Measurements from ENCODE around the gene QPCT.
"Not testable (repeated sequence)": the region's sequence is repeated elsewhere in the genome, so short reads cannot be mapped to it uniquely, and the experiment has no call there.

The QPCT gene

DNA sequence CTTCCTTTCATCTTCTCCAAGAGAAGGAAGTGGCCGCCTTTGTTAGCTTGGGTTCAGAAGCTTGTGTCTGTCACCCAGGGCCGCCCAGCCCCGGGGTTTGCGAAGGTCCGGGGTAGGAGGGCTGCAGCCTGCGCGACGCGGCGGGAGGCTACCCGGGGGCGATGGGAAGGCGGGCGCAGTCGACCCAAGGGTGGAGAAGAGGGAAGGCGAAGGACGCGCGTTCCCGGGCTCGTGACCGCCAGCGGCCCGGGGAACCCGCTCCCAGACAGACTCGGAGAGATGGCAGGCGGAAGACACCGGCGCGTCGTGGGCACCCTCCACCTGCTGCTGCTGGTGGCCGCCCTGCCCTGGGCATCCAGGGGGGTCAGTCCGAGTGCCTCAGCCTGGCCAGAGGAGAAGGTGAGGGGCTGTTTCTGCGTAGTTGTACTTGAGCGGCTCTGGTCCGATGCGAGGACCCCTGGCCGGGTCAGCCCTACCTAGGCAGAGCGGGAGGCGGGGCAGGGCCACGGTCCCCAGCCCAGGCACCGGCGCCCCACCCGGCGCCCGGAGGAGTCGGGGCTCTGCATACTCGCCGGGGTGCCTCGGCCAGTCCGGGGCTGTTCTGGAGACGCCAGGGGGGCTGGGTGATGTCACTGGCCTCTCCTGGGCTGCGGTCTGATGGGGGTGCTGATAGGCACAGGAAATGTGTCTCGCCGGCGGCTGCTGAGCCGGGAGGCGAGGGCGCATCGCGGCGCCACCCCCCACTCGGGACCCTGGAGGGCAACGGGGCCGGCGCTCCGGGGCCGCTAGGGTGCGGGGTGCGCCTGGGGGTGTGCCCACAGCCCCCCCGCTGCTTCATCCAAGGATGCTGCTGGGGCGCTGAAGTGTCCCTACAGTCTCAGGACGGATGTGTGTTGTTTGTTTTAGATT lies at the start of gene QPCT:
Gene QPCT (plus strand): TSS at position 178 of the 909 bp plus-strand sequence. CDS start 102 bp downstream, at position 280.
- TF ChIP-seq, protein P1, sequence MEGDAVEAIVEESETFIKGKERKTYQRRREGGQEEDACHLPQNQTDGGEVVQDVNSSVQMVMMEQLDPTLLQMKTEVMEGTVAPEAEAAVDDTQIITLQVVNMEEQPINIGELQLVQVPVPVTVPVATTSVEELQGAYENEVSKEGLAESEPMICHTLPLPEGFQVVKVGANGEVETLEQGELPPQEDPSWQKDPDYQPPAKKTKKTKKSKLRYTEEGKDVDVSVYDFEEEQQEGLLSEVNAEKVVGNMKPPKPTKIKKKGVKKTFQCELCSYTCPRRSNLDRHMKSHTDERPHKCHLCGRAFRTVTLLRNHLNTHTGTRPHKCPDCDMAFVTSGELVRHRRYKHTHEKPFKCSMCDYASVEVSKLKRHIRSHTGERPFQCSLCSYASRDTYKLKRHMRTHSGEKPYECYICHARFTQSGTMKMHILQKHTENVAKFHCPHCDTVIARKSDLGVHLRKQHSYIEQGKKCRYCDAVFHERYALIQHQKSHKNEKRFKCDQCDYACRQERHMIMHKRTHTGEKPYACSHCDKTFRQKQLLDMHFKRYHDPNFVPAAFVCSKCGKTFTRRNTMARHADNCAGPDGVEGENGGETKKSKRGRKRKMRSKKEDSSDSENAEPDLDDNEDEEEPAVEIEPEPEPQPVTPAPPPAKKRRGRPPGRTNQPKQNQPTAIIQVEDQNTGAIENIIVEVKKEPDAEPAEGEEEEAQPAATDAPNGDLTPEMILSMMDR (IDR thresholded peaks at IDR 0.05; ENCODE audit: low read depth, low read length, missing control alignments) = no peak
- DNase-seq (ENCODE audit: extremely low read depth, low read depth) = no peak
- H3K4me3 ChIP-seq (replicated peaks; ENCODE audit: low read depth, low read length) = peak within 1 kb of the TSS; percentile 58

DNA sequence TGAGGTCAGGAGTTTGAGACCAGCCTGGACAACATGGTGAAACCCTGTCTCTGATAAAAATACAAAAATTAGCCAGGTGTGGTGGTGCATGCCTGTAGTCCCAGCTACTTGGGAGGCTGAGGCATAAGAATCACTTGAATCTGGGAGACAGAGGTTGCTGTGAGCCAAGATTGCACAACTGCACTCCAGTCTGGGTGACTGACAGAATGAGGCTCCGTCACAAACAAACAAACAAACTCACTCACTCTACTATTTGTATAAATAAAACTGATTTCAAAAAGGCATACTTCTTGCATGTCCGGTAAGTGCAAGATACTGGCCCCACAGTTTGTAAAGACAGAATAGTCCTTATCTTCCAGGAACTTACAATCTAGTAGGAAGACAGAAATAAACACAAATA lies 49.6 kb upstream of the QPCT start:
- DNase-seq (ENCODE audit: extremely low read depth, low read depth); H3K4me3 ChIP-seq (replicated peaks; ENCODE audit: low read depth, low read length): not testable (repeated sequence)

DNA sequence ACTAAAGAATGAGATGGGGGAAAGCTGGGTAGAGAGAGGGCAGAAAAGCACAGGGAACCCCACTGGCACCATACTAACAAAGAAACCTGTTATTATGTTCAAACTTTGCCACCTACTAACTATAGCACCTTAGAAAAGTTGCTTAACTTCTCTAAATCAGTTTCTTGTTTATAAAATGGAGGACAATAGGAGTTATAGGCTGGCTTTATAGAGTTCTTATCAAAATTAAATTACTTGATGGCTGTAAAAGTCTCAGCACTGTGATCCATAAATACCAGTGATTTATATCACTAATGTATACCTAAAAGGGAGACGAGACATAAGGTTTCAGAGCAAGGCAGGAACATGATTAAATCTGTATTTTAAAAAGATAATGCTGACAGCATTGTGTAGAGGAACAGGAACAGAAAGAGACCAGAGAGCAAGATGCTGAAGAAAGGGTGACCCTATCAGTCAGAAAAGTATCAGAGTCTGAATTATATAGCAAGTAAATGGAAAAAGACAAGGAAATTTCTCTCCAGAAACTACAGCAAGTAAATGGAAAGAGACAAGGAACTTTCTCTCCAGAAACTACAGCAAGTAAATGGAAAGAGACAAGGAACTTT lies 48.9 kb upstream of the QPCT start:
- TF ChIP-seq, protein P1 (IDR thresholded peaks at IDR 0.05; ENCODE audit: low read depth, low read length, missing control alignments) = no peak
- no peak overlapping the region for H3K4me3 ChIP-seq (replicated peaks; ENCODE audit: low read depth, low read length)
- DNase-seq (ENCODE audit: extremely low read depth, low read depth) = no peak

DNA sequence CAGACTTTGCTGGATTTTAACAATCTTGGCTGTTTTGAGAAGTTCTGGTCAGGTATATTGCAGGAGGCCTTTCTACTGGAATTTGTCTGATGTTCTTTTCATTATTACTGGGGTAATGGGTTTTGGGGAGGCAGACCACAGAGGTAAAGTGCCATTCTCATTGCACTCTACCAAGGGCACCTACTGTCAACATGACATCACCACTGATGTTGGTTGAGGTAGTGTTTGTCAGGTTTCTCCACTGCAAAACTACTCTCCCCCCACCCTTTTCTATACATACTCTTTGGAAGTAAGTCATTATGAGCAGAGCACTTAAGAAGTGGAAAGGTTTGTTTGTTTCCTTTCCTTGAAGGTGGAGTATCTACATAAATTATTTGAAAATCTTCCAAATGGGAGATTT lies 46.8 kb upstream of the QPCT start:
- H3K4me3 ChIP-seq (replicated peaks; ENCODE audit: low read depth, low read length) = no peak overlapping the region
- no peak for DNase-seq (ENCODE audit: extremely low read depth, low read depth)
- TF ChIP-seq, protein P1 (IDR thresholded peaks at IDR 0.05; ENCODE audit: low read depth, low read length, missing control alignments) = no peak

DNA sequence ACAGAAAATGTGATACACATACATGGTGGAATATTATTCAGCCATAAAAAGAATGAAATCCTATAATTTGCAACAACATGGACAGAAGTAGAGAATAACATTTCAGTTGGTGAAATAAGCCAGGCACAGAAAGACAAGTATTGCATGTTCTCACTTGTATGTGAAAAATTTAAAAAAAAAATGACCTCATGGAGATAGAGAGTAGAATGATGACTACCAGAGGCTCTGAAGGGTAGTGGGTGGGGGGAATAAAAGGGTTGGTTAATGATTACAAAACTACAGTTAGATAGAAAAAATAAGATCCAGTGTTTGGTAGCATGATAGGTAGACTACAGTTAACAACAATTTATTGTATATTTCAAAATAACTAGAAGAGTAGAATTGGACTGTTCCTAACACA lies 44.3 kb upstream of the QPCT start:
- no peak for DNase-seq (ENCODE audit: extremely low read depth, low read depth)
- TF ChIP-seq, protein P1 (IDR thresholded peaks at IDR 0.05; ENCODE audit: low read depth, low read length, missing control alignments) = no peak
- no peak overlapping the region for H3K4me3 ChIP-seq (replicated peaks; ENCODE audit: low read depth, low read length)

DNA sequence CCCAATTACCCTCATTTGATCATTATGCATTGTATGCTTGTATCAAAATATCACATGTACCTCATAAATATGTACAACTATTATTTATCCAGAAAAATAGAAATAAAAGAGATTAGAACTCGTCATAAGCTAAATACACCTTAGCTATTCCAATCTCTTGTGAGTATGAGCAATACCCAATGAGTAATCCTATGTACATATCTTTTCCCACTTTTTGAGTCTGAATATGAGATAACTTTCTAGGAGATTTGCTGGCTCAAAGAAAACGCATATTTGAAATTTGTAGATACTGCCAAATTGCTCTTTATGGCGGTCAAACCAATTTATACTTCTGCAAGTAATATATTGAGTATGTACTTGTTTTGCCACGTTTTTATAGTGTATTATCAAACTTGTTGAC lies 43.9 kb upstream of the QPCT start:
- TF ChIP-seq, protein P1 (IDR thresholded peaks at IDR 0.05; ENCODE audit: low read depth, low read length, missing control alignments) = no peak
- no peak overlapping the region for H3K4me3 ChIP-seq (replicated peaks; ENCODE audit: low read depth, low read length)
- no peak for DNase-seq (ENCODE audit: extremely low read depth, low read depth)

DNA sequence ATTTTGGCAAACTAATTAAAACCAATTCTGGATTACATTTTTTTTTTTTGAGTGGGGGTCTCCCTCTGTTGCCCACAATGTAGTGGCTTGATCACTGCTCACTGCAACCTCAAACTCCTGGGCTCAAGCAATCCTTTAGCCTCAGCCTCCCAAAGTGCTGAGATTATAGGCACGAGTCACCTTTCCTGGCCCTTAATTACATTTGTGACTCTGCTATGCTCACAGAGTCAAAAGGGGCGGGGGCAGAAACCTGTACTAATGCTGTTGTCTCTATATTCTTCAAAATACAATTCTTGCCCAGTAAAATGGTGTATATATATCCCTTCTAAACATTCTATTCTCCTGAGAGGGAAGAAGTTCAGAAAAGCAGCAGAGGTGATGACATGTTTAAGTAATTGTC lies 43.0 kb upstream of the QPCT start:
- DNase-seq (ENCODE audit: extremely low read depth, low read depth) = no peak
- no peak overlapping the region for H3K4me3 ChIP-seq (replicated peaks; ENCODE audit: low read depth, low read length)
- TF ChIP-seq, protein P1 (IDR thresholded peaks at IDR 0.05; ENCODE audit: low read depth, low read length, missing control alignments) = no peak
